ENCODE measurements around the gene SLC45A2.

- TF ChIP-seq CTCF (IDR thresholded peaks at IDR 0.05), result no peak
- TF ChIP-seq POLR2A (IDR thresholded peaks at IDR 0.05), result no peak
- no peak for TF ChIP-seq POLR2AphosphoS5 (IDR thresholded peaks at IDR 0.05)
- no peak for TF ChIP-seq EP300 (IDR thresholded peaks at IDR 0.05)
Measured at GRCh38 chr5:33938881-33939280, 45.6 kb downstream of the SLC45A2 start.
